GM19463 (cell line): ENCODE results near the gene CHD9.
"Not testable (repeated sequence)": the region's sequence is repeated elsewhere in the genome, so short reads cannot be mapped to it uniquely, and the experiment has no call there.

ENCODE experiments used
- ATAC-seq: cut with Tn5 transposase; IDR thresholded peaks from one replicate; pipeline ENCODE4 v1.9.1; 2021; ENCODE audit warnings: mild to moderate bottlenecking, moderate library complexity; ENCODE audit not compliant: unreplicated experiment

The CHD9 gene

GRCh38 chr16:53176434-53176833 lies 121.6 kb downstream of the CHD9 start:
- ATAC-seq = no peak

- no peak for ATAC-seq
Measured at GRCh38 chr16:53183442-53183841, 128.7 kb downstream of the CHD9 start.

GRCh38 chr16:53185741-53186140 lies 130.9 kb downstream of the CHD9 start:
- ATAC-seq = not testable (repeated sequence)

- no peak for ATAC-seq
Measured at GRCh38 chr16:53187775-53188174, 133.0 kb downstream of the CHD9 start.

GRCh38 chr16:53191413-53191812 lies 136.6 kb downstream of the CHD9 start:
- no peak for ATAC-seq

GRCh38 chr16:53198933-53199332 lies 144.1 kb downstream of the CHD9 start:
- peak; percentile 53 for ATAC-seq

- no peak for ATAC-seq
Measured at GRCh38 chr16:53201900-53202299, 147.1 kb downstream of the CHD9 start.

GRCh38 chr16:53202398-53202797 lies 147.6 kb downstream of the CHD9 start:
- ATAC-seq = no peak

- peak; percentile 88 for ATAC-seq
Measured at GRCh38 chr16:53207810-53208752, 153.3 kb downstream of the CHD9 start.

- no peak for ATAC-seq
Measured at GRCh38 chr16:53209429-53209828, 154.6 kb downstream of the CHD9 start.

- no peak for ATAC-seq
Measured at GRCh38 chr16:53209877-53210276, 155.1 kb downstream of the CHD9 start.

- ATAC-seq = no peak
Measured at GRCh38 chr16:53211253-53211652, 156.5 kb downstream of the CHD9 start.

GRCh38 chr16:53212893-53213223 lies 158.1 kb downstream of the CHD9 start:
- ATAC-seq = no peak

- no peak for ATAC-seq
Measured at GRCh38 chr16:53213542-53213941, 158.8 kb downstream of the CHD9 start.

GRCh38 chr16:53216798-53217197 lies 162.0 kb downstream of the CHD9 start:
- no peak for ATAC-seq

- ATAC-seq = no peak
Measured at GRCh38 chr16:53219371-53219770, 164.6 kb downstream of the CHD9 start.

- no peak for ATAC-seq
Measured at GRCh38 chr16:53219795-53220454, 165.1 kb downstream of the CHD9 start.

GRCh38 chr16:53220585-53220984 lies 165.8 kb downstream of the CHD9 start:
- ATAC-seq = no peak

GRCh38 chr16:53224951-53225533 lies 170.3 kb downstream of the CHD9 start:
- ATAC-seq = no peak

GRCh38 chr16:53232826-53233529 lies 178.2 kb downstream of the CHD9 start:
- no peak for ATAC-seq

- ATAC-seq = no peak
Measured at GRCh38 chr16:53234836-53235235, 180.0 kb downstream of the CHD9 start.
